Esophagus muscularis mucosa (tissue), 4 donors: Measurements from ENCODE around the gene MCF2L2. TPM values are rescaled to one million over a fixed set of nuclear protein-coding genes. Genes with fewer than 3 reads are reported as not detected.

Experiments
- DNase-seq: peaks from one replicate; pipeline ENCODE4 v3.0.0-alpha.2; 2017; ENCODE audit errors: extremely low spot score
- H3K27ac ChIP-seq, 4 donors: fragments of 200-600 bp; sonication (generic); replicated peaks in 1 of 4; 1 replicate in 3 of 4; 2 replicates in 1 of 4; pipeline ENCODE4 v1.5.1; 2016 to 2019; ENCODE audit warnings: mild to moderate bottlenecking in 1 of 4
- H3K27me3 ChIP-seq, 4 donors: fragments of 200-600 bp; sonication (generic); one replicate each; pipeline versions ENCODE4 v1.5.1 to v1.6.0; 2016 to 2019
- H3K36me3 ChIP-seq, 4 donors: fragments of 200-600 bp; sonication (generic); one replicate each; pipeline ENCODE4 v1.5.1; 2016 to 2019
- H3K4me1 ChIP-seq, 4 donors: fragments of 200-600 bp; sonication (generic); one replicate each; pipeline ENCODE4 v1.5.1; 2016 to 2019
- H3K4me3 ChIP-seq, 4 donors: fragments of 200-600 bp; sonication (generic); 1 replicate in 2 of 4; 2 replicates in 2 of 4; pipeline ENCODE4 v1.5.1; 2016 to 2019; ENCODE audit warnings: mild to moderate bottlenecking in 4 of 4, moderate library complexity in 1 of 4
- H3K9me3 ChIP-seq, 4 donors: fragments of 200-600 bp; sonication (generic); 1 replicate in 3 of 4; 2 replicates in 1 of 4; pipeline ENCODE4 v1.5.1; 2016 to 2019
- EP300 ChIP-seq: sonication (generic); formaldehyde crosslinking; IDR thresholded peaks from one replicate; pipeline ENCODE4 v1.6.1; 2017; ENCODE audit warnings: antibody characterized with exemption
- POLR2A ChIP-seq: fragments of 450-650 bp; IDR thresholded peaks from one replicate; pipeline ENCODE4 v1.6.1; 2017; ENCODE audit warnings: antibody characterized with exemption, moderate library complexity, mild to moderate bottlenecking, low read depth
- POLR2AphosphoS5 ChIP-seq, 2 donors: sonication (generic); formaldehyde crosslinking; IDR thresholded peaks; one replicate each; pipeline ENCODE4 v1.6.1; 2017; ENCODE audit warnings: antibody characterized with exemption in 2 of 2
- WGBS: methylation state at CpG from one replicate; pipeline ENCODE4 v1.1.5; 2018; 5-methylcytosine and 5-hydroxymethylcytosine counted together
- intact Hi-C: fragments of 100-400 bp; cut with DNase I; formaldehyde crosslinking; loops from one replicate; pipeline ENCODE4 v1.15.1; 2023
- total RNA-seq, 4 donors: library from RNA; depleted of rRNA; stranded (reverse); fragments of >200 nt; gene quantifications; one replicate each; pipeline versions ENCODE4 v1.1.0 to v1.2.1, GENCODE V29; 2016
- TF ChIP-seq, protein P1 (sequence below), 3 experiments: fragments of 200-600 bp in 2 of 3; fragments of 450-650 bp in 1 of 3; sonication (generic) in 2 of 3; IDR thresholded peaks; one replicate each; pipeline ENCODE4 v1.5.1; 2017 to 2019; ENCODE audit warnings: antibody characterized with exemption in 3 of 3, mild to moderate bottlenecking in 2 of 3, moderate library complexity in 1 of 3

MCF2L2 gene
- total RNA-seq, 4 donors from 2014 or later: 0.99 to 3.3 (median 1.3) TPM

DNA sequence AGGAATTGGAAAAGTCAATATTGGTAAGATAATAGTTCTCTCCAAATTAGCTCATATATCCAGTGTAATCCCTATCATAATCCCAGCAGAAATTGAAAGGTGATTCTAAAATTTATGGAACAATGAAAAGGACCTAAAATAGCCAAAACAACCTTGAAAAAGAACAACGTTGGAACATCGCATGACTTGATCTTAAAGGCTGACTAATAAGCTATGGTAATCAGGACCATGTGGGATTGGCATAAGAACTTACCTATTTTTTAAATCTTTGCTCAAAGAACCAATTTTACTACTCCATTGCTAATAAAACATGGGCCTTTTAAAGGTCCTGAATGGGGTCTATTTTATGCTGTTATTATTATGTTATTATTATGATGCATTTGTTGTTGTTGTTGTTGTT lies 134.5 kb downstream of the MCF2L2 start:
- Histone ChIP-seq H3K9me3 (no peaks in the 10 kb centered on the region), H3K27me3 (no peaks in the 10 kb centered on the region), H3K4me3 (no peak overlapping the region), H3K4me1 (peaks cover 0 to 15% (median 11%) of the 10 kb centered on the region in 4 donors), H3K27ac (no peak overlapping the region), H3K36me3 (no peaks in the 10 kb centered on the region)
- WGBS: 92% methylated on average over 2 of the region's 2 CpGs
- TF ChIP-seq, protein P1, sequence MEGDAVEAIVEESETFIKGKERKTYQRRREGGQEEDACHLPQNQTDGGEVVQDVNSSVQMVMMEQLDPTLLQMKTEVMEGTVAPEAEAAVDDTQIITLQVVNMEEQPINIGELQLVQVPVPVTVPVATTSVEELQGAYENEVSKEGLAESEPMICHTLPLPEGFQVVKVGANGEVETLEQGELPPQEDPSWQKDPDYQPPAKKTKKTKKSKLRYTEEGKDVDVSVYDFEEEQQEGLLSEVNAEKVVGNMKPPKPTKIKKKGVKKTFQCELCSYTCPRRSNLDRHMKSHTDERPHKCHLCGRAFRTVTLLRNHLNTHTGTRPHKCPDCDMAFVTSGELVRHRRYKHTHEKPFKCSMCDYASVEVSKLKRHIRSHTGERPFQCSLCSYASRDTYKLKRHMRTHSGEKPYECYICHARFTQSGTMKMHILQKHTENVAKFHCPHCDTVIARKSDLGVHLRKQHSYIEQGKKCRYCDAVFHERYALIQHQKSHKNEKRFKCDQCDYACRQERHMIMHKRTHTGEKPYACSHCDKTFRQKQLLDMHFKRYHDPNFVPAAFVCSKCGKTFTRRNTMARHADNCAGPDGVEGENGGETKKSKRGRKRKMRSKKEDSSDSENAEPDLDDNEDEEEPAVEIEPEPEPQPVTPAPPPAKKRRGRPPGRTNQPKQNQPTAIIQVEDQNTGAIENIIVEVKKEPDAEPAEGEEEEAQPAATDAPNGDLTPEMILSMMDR (IDR thresholded peaks at IDR 0.05): no peak
- TF ChIP-seq POLR2A: no peak
- no peak for TF ChIP-seq POLR2AphosphoS5 (IDR thresholded peaks at IDR 0.05)
- TF ChIP-seq EP300: no peak
- intact Hi-C loops: loop anchor here (5.0 kb wide), 1 partner anchor 37 kb away; no protein-coding TSS in a partner anchor
- DNase-seq: no peak

DNA sequence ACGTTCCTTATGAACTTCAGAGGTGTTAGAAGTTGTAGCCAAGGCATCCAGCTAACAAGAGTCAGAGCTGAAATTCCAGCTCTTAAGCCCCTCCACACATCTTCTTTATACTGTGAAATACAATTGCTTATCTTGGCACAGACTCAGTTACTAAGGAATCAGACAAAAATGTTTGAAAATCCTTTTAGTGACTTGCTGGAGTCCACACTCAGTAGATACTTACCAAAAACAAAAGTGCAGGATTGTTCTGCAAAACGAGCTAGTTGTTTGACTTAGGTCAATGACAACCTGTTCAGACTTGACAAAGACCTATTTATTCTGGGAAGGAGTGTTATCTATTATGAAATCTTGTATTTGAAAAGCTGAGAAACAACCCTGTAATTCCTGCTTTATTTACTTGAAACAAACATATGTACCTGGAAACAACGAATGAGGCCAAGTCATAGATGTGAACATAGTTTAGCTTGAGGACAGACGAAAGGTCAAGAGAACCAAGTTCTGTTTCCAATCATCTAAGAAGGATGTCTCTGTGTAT lies 136.9 kb downstream of the MCF2L2 start:
- Histone ChIP-seq H3K27me3 (no peaks in the 10 kb centered on the region), H3K27ac (no peak overlapping the region), H3K36me3 (no peaks in the 10 kb centered on the region), H3K9me3 (no peaks in the 10 kb centered on the region), H3K4me3 (no peak overlapping the region), H3K4me1 (peaks cover 0 to 11% (median 11%) of the 10 kb centered on the region in 4 donors)
- TF ChIP-seq POLR2AphosphoS5 (IDR thresholded peaks at IDR 0.05): no peak
- no peak for TF ChIP-seq EP300
- TF ChIP-seq POLR2A: no peak
- TF ChIP-seq, protein P1 (IDR thresholded peaks at IDR 0.05): no peak
- WGBS: 48% methylated on average over 4 of the region's 4 CpGs
- intact Hi-C loops: loop anchor here (5.0 kb wide), 1 partner anchor 34 kb away; no protein-coding TSS in a partner anchor
- no peak for DNase-seq

DNA sequence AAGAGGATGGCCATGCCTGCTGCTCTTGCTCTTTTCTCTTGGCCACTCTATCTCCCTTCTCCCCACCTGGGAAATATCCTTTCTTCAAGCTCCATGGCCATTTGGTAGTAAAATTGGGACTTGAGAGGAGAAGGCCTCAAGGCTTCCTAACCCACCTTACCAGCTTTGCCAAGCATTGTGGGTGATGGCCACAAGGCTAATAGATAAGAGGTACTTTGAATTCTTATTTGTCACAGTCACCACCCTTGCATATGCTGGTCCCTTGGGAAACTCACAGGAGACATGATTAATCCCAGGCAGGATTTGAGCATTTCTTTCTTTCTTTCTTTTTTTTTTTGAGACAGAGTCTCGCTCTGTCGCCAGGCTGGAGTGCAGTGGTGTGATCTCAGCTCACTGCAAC lies 138.2 kb downstream of the MCF2L2 start:
- intact Hi-C loops: loop anchor here (5.0 kb wide), 1 partner anchor 33 kb away; no protein-coding TSS in a partner anchor
- Histone ChIP-seq H3K9me3 (no peaks in the 10 kb centered on the region), H3K4me1 (peaks cover 11 to 13% (median 12%) of the 10 kb centered on the region in 4 donors), H3K27me3 (no peaks in the 10 kb centered on the region), H3K27ac (no peak overlapping the region), H3K4me3 (no peak overlapping the region), H3K36me3 (no peaks in the 10 kb centered on the region)
- WGBS: 91% methylated on average over 2 of the region's 2 CpGs
- no peak for DNase-seq
- TF ChIP-seq POLR2A (no peak), POLR2AphosphoS5 (IDR thresholded peaks at IDR 0.05) (no peak), EP300 (no peak)
- TF ChIP-seq, protein P1 (IDR thresholded peaks at IDR 0.05): no peak

DNA sequence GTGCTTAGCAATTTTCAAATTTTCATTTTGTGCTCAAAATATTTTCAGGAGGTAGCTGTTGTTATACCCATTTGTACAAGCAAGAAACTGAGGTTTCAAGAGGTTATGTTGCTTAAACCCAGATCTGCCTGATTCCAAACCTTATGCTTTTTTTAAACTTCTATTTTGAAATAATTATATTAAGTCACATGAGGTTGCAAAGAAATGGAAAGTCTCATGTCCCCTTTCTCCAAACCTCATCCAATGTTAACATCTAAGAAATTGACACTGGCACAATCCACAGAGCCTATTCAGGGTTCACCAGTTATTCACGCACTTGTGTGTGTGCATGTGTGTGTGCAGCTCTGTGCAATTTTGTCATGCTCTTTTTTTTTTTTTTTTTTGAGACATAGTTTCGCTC lies 140.3 kb downstream of the MCF2L2 start:
- no peak for DNase-seq
- Histone ChIP-seq H3K36me3 (no peaks in the 10 kb centered on the region), H3K4me1 (peaks cover 11 to 20% (median 16%) of the 10 kb centered on the region in 4 donors), H3K27ac (peak overlapping the region in 1 of 4 donors; percentile 32), H3K4me3 (no peak overlapping the region), H3K9me3 (no peaks in the 10 kb centered on the region), H3K27me3 (no peaks in the 10 kb centered on the region)
- intact Hi-C loops: no loop called here
- WGBS: 95% methylated on average over 2 of the region's 2 CpGs
- TF ChIP-seq, protein P1 (IDR thresholded peaks at IDR 0.05): no peak
- TF ChIP-seq POLR2A (no peak), POLR2AphosphoS5 (IDR thresholded peaks at IDR 0.05) (no peak), EP300 (no peak)
